Neuron (in vitro differentiated cells): ENCODE measurements around the gene SLC9C2.
"Not testable (repeated sequence)": the region's sequence is repeated elsewhere in the genome, so short reads cannot be mapped to it uniquely, and the experiment has no call there.

Experiments
- H2AFZ ChIP-seq: one replicate; pipeline ENCODE4 v1.6.1; 2013; ENCODE audit warnings: low read depth, mild to moderate bottlenecking, inconsistent platforms, low read length, moderate library complexity
- H3K27me3 ChIP-seq: one replicate; pipeline ENCODE4 v1.6.1; 2013; ENCODE audit warnings: low read length; ENCODE audit not compliant: insufficient read depth
- H3K36me3 ChIP-seq: one replicate; pipeline ENCODE4 v1.6.1; 2013; ENCODE audit warnings: low read length; ENCODE audit not compliant: insufficient read depth
- H3K4me1 ChIP-seq: one replicate; pipeline ENCODE4 v1.6.1; 2013; ENCODE audit warnings: low read length; ENCODE audit not compliant: insufficient read depth
- H3K4me3 ChIP-seq: 2 replicates; pipeline ENCODE4 v1.5.1; 2013; ENCODE audit warnings: mild to moderate bottlenecking, low read length, moderate library complexity
- H3K9me3 ChIP-seq: one replicate; pipeline ENCODE4 v1.6.1; 2013; ENCODE audit warnings: low read length

Gene SLC9C2

GRCh38 chr1:173505391-173505790, 97.5 kb downstream of the SLC9C2 start:
- Histone ChIP-seq H3K36me3 (no peaks in the 10 kb centered on the region), H3K27me3 (no peaks in the 10 kb centered on the region), H3K4me3 (no peak overlapping the region), H2AFZ (no peak overlapping the region), H3K9me3 (no peaks in the 10 kb centered on the region), H3K4me1 (peaks cover 27% of the 10 kb centered on the region)

- no peaks in the 10 kb centered on the region for H3K36me3 ChIP-seq
- peaks cover 27% of the 10 kb centered on the region for H3K4me1 ChIP-seq
- H3K27me3 ChIP-seq, result no peaks in the 10 kb centered on the region
- no peaks in the 10 kb centered on the region for H3K9me3 ChIP-seq
- no peak overlapping the region for H3K4me3 ChIP-seq
- H2AFZ ChIP-seq, result no peak overlapping the region
Measured at GRCh38 chr1:173504268-173504667, 98.6 kb downstream of the SLC9C2 start.

GRCh38 chr1:173503391-173503790, 99.5 kb downstream of the SLC9C2 start:
- Histone ChIP-seq H3K4me3 (no peak overlapping the region), H3K36me3 (no peaks in the 10 kb centered on the region), H2AFZ (no peak overlapping the region), H3K27me3 (no peaks in the 10 kb centered on the region), H3K4me1 (peaks cover 23% of the 10 kb centered on the region), H3K9me3 (no peaks in the 10 kb centered on the region)

- Histone ChIP-seq H3K27me3 (no peaks in the 10 kb centered on the region), H3K4me1 (peaks cover 10% of the 10 kb centered on the region), H3K9me3 (no peaks in the 10 kb centered on the region), H3K36me3 (no peaks in the 10 kb centered on the region), H3K4me3 (no peak overlapping the region), H2AFZ (no peak overlapping the region)
Measured at GRCh38 chr1:173502104-173502503, 100.8 kb downstream of the SLC9C2 start.

- Histone ChIP-seq H2AFZ (no peak overlapping the region), H3K9me3 (peaks cover 3% of the 10 kb centered on the region), H3K4me3 (no peak overlapping the region), H3K4me1 (no peaks in the 10 kb centered on the region), H3K27me3 (no peaks in the 10 kb centered on the region), H3K36me3 (no peaks in the 10 kb centered on the region)
Measured at GRCh38 chr1:173499729-173500128, 103.1 kb downstream of the SLC9C2 start.

- Histone ChIP-seq H2AFZ (no peak overlapping the region), H3K36me3 (no peaks in the 10 kb centered on the region), H3K27me3 (no peaks in the 10 kb centered on the region), H3K4me3 (no peak overlapping the region), H3K4me1 (no peaks in the 10 kb centered on the region), H3K9me3 (peaks cover 3% of the 10 kb centered on the region)
Measured at GRCh38 chr1:173496757-173497320, 106.0 kb downstream of the SLC9C2 start.

GRCh38 chr1:173495609-173496267, 107.1 kb downstream of the SLC9C2 start:
- Histone ChIP-seq H3K9me3 (peaks cover 3% of the 10 kb centered on the region), H3K4me3 (no peak overlapping the region), H3K27me3 (no peaks in the 10 kb centered on the region), H2AFZ (no peak overlapping the region), H3K4me1 (no peaks in the 10 kb centered on the region), H3K36me3 (no peaks in the 10 kb centered on the region)

GRCh38 chr1:173493125-173493524, 109.7 kb downstream of the SLC9C2 start:
- not testable (repeated sequence) for H3K4me1 ChIP-seq, H3K27me3 ChIP-seq, H3K4me3 ChIP-seq, H2AFZ ChIP-seq, H3K9me3 ChIP-seq
- H3K36me3 ChIP-seq, result peaks cover 13% of the 10 kb centered on the region

- Histone ChIP-seq H3K9me3 (no peaks in the 10 kb centered on the region), H3K36me3 (peaks cover 29% of the 10 kb centered on the region), H3K4me1 (no peaks in the 10 kb centered on the region), H2AFZ (no peak overlapping the region), H3K27me3 (no peaks in the 10 kb centered on the region), H3K4me3 (no peak overlapping the region)
Measured at GRCh38 chr1:173491508-173491907, 111.4 kb downstream of the SLC9C2 start.

GRCh38 chr1:173489929-173490328, 112.9 kb downstream of the SLC9C2 start:
- Histone ChIP-seq H3K4me3 (no peak overlapping the region), H3K9me3 (no peaks in the 10 kb centered on the region), H3K27me3 (no peaks in the 10 kb centered on the region), H2AFZ (no peak overlapping the region), H3K4me1 (no peaks in the 10 kb centered on the region), H3K36me3 (peaks cover 45% of the 10 kb centered on the region)

- Histone ChIP-seq H3K27me3 (no peaks in the 10 kb centered on the region), H3K4me3 (no peak overlapping the region), H3K36me3 (peaks cover 52% of the 10 kb centered on the region), H3K4me1 (no peaks in the 10 kb centered on the region), H2AFZ (no peak overlapping the region), H3K9me3 (no peaks in the 10 kb centered on the region)
Measured at GRCh38 chr1:173489149-173489600, 113.7 kb downstream of the SLC9C2 start.

- H2AFZ ChIP-seq, result no peak overlapping the region
- H3K4me3 ChIP-seq, result no peak overlapping the region
- no peaks in the 10 kb centered on the region for H3K27me3 ChIP-seq
- no peaks in the 10 kb centered on the region for H3K4me1 ChIP-seq
- peaks cover 63% of the 10 kb centered on the region for H3K36me3 ChIP-seq
- no peaks in the 10 kb centered on the region for H3K9me3 ChIP-seq
Measured at GRCh38 chr1:173488001-173488400, 114.9 kb downstream of the SLC9C2 start.

- Histone ChIP-seq H3K4me3 (no peak overlapping the region), H3K27me3 (no peaks in the 10 kb centered on the region), H3K36me3 (peaks cover 88% of the 10 kb centered on the region), H3K4me1 (no peaks in the 10 kb centered on the region), H2AFZ (no peak overlapping the region), H3K9me3 (no peaks in the 10 kb centered on the region)
Measured at GRCh38 chr1:173485401-173485800, 117.5 kb downstream of the SLC9C2 start.

GRCh38 chr1:173484276-173484675, 118.6 kb downstream of the SLC9C2 start:
- Histone ChIP-seq H3K4me3 (no peak overlapping the region), H2AFZ (no peak overlapping the region), H3K36me3 (peaks cover 94% of the 10 kb centered on the region), H3K4me1 (peaks cover 5% of the 10 kb centered on the region), H3K9me3 (no peaks in the 10 kb centered on the region), H3K27me3 (no peaks in the 10 kb centered on the region)
